Suppressor macrophage treated with lipopolysaccharide for 4 hours (primary cell): ENCODE measurements around the gene CT45A2.
"Not testable (repeated sequence)": the region's sequence is repeated elsewhere in the genome, so short reads cannot be mapped to it uniquely, and the experiment has no call there.

Experiments used
- DNase-seq: peaks from one replicate; pipeline ENCODE4 v3.0.0-alpha.2; 2020

The CT45A2 gene

GRCh38 chrX:135819912-135820311 lies at the start of gene CT45A2:
TSS of gene CT45A2 (minus strand) at chrX:135820012. CDS start at chrX:135816265, 3,747 bp downstream.
- DNase-seq, result not testable (repeated sequence)

GRCh38 chrX:135854438-135854837 lies 34.6 kb upstream of the CT45A2 start, which contains the start of gene CT45A8:
TSS of gene CT45A8 (minus strand) at chrX:135854538. CDS start at chrX:135850783, 3,755 bp downstream.
- DNase-seq, result not testable (repeated sequence)

- not testable (repeated sequence) for DNase-seq
Measured at GRCh38 chrX:135837180-135837579, 17.4 kb upstream of the CT45A2 start, which contains the start of gene CT45A7. TSS of gene CT45A7 (minus strand) at chrX:135837280. CDS start at chrX:135833533, 3,747 bp downstream.

- DNase-seq, result not testable (repeated sequence)
Measured at GRCh38 chrX:135802687-135803086, 17.1 kb downstream of the CT45A2 start, which contains the start of gene CT45A6. TSS of gene CT45A6 (minus strand) at chrX:135802787. CDS start at chrX:135798993, 3,794 bp downstream.

- DNase-seq, result not testable (repeated sequence)
Measured at GRCh38 chrX:135785403-135785802, 34.4 kb downstream of the CT45A2 start, which contains the start of gene CT45A5. TSS of gene CT45A5 (minus strand) at chrX:135785503. CDS start at chrX:135781729, 3,774 bp downstream.

GRCh38 chrX:135768091-135768490 lies 51.7 kb downstream of the CT45A2 start, which contains the start of gene CT45A3:
TSS of gene CT45A3 (minus strand) at chrX:135768191. CDS start at chrX:135764444, 3,747 bp downstream.
- DNase-seq, result not testable (repeated sequence)
